Activated CD4-positive, alpha-beta T cell treated with anti-CD3 and anti-CD28 coated beads for 1 hour (primary cell): ENCODE results near the gene CEBPZOS.

ENCODE experiments used
- DNase-seq: peaks from one replicate; pipeline ENCODE4 v3.0.0-alpha.2; 2020

Gene CEBPZOS

GRCh38 chr2:37244017-37244416, 47.7 kb downstream of the CEBPZOS start:
- DNase-seq, result no peak

- no peak for DNase-seq
Measured at GRCh38 chr2:37244755-37245154, 48.5 kb downstream of the CEBPZOS start.

- DNase-seq, result no peak
Measured at GRCh38 chr2:37246205-37246604, 49.9 kb downstream of the CEBPZOS start.

- no peak for DNase-seq
Measured at GRCh38 chr2:37250869-37251740, 54.8 kb downstream of the CEBPZOS start.
